Measurements from ENCODE around the gene ZFP69. TPM values are rescaled to one million over a fixed set of nuclear protein-coding genes. Genes with fewer than 3 reads are reported as not detected.
A peak's percentile ranks its signal among the peaks of the same experiment; 100 is the strongest.

ZFP69 gene
- total and polyA plus RNA-seq, 8 donors = 2.9 to 11.2 (median 8.4) TPM

- no peaks in the 10 kb centered on the region for H3K36me3 ChIP-seq
- DNase-seq = no peak
- TF ChIP-seq CTCF (IDR thresholded peaks at IDR 0.05) = no peak
- intact Hi-C loops (cut with DNase I) = no loop called here
- no peaks in the 10 kb centered on the region for H3K4me1 ChIP-seq
- no peaks in the 10 kb centered on the region for H3K9me3 ChIP-seq
- H3K27me3 ChIP-seq = no peaks in the 10 kb centered on the region
- ATAC-seq = peak; percentile 47
- H3K4me3 ChIP-seq = no peak overlapping the region
- H3K27ac ChIP-seq = no peak overlapping the region
Observed at GRCh38 chr1:40435876-40436275, 41.2 kb upstream of the ZFP69 start.

- TF ChIP-seq CTCF (IDR thresholded peaks at IDR 0.05) = peak; percentile 48 to 51
- no peaks in the 10 kb centered on the region for H3K9me3 ChIP-seq
- DNase-seq (no peak), ATAC-seq (peak; percentile 45)
- no peak overlapping the region for H3K27ac ChIP-seq
- intact Hi-C loops (cut with DNase I) = no loop called here
- no peaks in the 10 kb centered on the region for H3K36me3 ChIP-seq
- H3K27me3 ChIP-seq = no peaks in the 10 kb centered on the region
- H3K4me1 ChIP-seq = no peaks in the 10 kb centered on the region
- H3K4me3 ChIP-seq = no peak overlapping the region
Observed at GRCh38 chr1:40438391-40439015, 38.6 kb upstream of the ZFP69 start.

GRCh38 chr1:40439247-40439646, 37.8 kb upstream of the ZFP69 start:
- no peaks in the 10 kb centered on the region for H3K36me3 ChIP-seq
- DNase-seq (peak in 1 of 4 donors; percentile 39), ATAC-seq (peak; percentile 68)
- H3K9me3 ChIP-seq = no peaks in the 10 kb centered on the region
- H3K27me3 ChIP-seq = no peaks in the 10 kb centered on the region
- no peaks in the 10 kb centered on the region for H3K4me1 ChIP-seq
- TF ChIP-seq CTCF (IDR thresholded peaks at IDR 0.05) = no peak
- H3K4me3 ChIP-seq = no peak overlapping the region
- H3K27ac ChIP-seq = no peak overlapping the region
- intact Hi-C loops (cut with DNase I) = no loop called here

GRCh38 chr1:40449684-40450494, 27.2 kb upstream of the ZFP69 start, which contains the start of gene ZFP69B:
TSS of gene ZFP69B (plus strand) at chr1:40450476. CDS start at chr1:40450962, 486 bp downstream.
- Histone ChIP-seq H3K36me3 (peaks cover 0 to 14% of the 10 kb centered on the region in 2 donors), H3K27ac (peak within 1 kb of the TSS; percentile 73 to 81), H3K27me3 (no peaks in the 10 kb centered on the region), H3K9me3 (peaks cover 0 to 46% of the 10 kb centered on the region in 2 donors), H3K4me1 (peaks cover 0 to 10% of the 10 kb centered on the region in 2 donors), H3K4me3 (peak within 1 kb of the TSS; percentile 63 to 69)
- DNase-seq = peak; percentile 91 to 98 (median 94)
- intact Hi-C loops (cut with DNase I) = no loop called here
- peak in 1 of 2 donors; percentile 10 for TF ChIP-seq CTCF (IDR thresholded peaks at IDR 0.05)
- ATAC-seq = peak; percentile 98

Measured in left lung (tissue), 10 donors.